ENCODE data around the gene ZNF354B. TPM values are rescaled to one million over a fixed set of nuclear protein-coding genes. Genes with fewer than 3 reads are reported as not detected.

Gene ZNF354B
- total and polyA plus RNA-seq, 3 donors from 2014 or later = 6.5 to 30.8 (median 24.3) TPM

DNA sequence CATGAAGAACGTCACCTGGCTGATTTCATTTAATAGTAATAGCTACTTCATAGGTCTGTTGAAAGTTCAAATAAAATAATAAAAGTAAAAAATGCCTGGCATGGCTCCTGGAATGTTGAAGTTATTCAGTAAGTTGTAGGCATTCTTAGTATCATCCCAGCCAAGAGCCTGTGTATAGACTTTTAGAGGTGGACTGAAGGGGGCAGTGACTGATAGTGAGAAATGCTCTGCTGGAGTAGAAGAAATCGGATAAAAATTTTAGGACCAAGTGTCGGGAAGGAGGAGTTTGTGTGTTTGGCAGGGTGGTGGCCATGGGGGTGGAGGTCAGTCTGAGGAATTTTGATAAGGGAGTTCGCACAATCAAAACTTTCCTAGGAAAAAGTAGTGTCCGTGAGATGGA, 39.5 kb downstream of the ZNF354B start:
- intact Hi-C loops (cut with DNase I; ENCODE audit: low total_unique reads) = no loop called here
- no peaks in the 10 kb centered on the region for H3K4me1 ChIP-seq
- H3K9me3 ChIP-seq = no peaks in the 10 kb centered on the region
- no peaks in the 10 kb centered on the region for H3K36me3 ChIP-seq (ENCODE audit: low read depth, missing control alignments)
- no peaks in the 10 kb centered on the region for H3K27me3 ChIP-seq
- H3K27ac ChIP-seq = no peak overlapping the region
- H3K4me3 ChIP-seq = no peak overlapping the region
- TF ChIP-seq, protein P1, sequence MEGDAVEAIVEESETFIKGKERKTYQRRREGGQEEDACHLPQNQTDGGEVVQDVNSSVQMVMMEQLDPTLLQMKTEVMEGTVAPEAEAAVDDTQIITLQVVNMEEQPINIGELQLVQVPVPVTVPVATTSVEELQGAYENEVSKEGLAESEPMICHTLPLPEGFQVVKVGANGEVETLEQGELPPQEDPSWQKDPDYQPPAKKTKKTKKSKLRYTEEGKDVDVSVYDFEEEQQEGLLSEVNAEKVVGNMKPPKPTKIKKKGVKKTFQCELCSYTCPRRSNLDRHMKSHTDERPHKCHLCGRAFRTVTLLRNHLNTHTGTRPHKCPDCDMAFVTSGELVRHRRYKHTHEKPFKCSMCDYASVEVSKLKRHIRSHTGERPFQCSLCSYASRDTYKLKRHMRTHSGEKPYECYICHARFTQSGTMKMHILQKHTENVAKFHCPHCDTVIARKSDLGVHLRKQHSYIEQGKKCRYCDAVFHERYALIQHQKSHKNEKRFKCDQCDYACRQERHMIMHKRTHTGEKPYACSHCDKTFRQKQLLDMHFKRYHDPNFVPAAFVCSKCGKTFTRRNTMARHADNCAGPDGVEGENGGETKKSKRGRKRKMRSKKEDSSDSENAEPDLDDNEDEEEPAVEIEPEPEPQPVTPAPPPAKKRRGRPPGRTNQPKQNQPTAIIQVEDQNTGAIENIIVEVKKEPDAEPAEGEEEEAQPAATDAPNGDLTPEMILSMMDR (IDR thresholded peaks at IDR 0.05) = no peak
- TF ChIP-seq POLR2A (IDR thresholded peaks at IDR 0.05) = no peak
- 62 to 85% methylated on average over 5 of the region's 5 CpGs for WGBS, 2 donors
- DNase-seq = no peak

DNA sequence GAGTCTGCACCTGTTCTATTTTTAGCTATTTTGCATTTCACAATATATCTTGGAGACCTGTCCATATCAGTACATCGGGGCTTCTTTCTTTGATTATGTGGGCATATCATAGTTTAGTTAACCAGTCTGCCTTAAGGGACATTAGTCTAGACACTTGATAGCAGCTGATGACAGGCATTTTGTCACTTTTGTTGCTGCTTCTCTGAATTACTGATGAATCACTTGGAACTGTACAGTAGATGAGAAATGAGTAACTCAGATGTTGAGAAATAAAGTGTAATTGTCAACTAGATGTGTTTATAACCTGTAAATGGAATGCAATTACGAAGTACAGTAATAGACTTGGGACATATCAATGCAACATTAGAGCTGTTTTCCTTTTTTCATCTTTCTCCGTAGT, 43.1 kb downstream of the ZNF354B start:
- TF ChIP-seq, protein P1 (IDR thresholded peaks at IDR 0.05) = no peak
- TF ChIP-seq POLR2A (IDR thresholded peaks at IDR 0.05) = no peak
- Histone ChIP-seq H3K4me3 (no peak overlapping the region), H3K27ac (no peak overlapping the region), H3K9me3 (no peaks in the 10 kb centered on the region), H3K27me3 (no peaks in the 10 kb centered on the region), H3K36me3 (ENCODE audit: low read depth, missing control alignments) (no peaks in the 10 kb centered on the region), H3K4me1 (no peaks in the 10 kb centered on the region)
- DNase-seq = no peak
- WGBS, 2 donors = 64 to 98% methylated on average over 3 of the region's 3 CpGs
- intact Hi-C loops (cut with DNase I; ENCODE audit: low total_unique reads) = no loop called here

DNA sequence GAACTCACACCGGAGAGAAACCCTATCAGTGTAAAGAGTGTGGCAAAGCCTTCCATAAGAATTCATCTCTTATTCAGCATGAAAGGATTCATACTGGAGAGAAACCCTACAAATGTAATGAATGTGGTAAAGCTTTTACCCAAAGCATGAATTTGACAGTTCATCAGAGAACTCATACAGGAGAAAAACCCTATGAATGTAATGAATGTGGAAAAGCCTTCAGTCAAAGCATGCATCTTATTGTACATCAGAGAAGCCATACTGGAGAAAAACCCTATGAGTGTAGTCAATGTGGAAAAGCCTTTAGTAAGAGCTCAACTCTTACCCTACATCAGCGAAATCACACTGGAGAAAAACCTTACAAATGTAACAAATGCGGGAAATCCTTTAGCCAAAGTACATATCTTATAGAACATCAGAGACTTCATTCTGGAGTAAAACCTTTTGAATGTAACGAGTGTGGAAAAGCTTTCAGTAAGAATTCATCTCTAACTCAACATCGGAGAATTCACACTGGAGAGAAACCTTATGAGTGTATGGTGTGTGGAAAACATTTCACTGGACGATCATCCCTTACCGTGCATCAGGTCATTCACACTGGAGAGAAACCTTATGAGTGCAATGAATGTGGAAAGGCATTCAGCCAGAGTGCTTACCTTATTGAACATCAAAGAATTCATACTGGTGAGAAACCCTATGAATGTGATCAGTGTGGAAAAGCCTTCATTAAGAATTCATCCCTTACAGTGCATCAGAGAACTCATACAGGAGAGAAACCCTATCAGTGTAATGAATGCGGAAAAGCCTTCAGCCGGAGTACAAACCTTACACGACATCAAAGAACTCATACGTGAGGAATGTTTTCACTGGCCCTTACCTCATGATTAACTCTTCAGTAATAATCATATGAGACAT, 72.3 kb downstream of the ZNF354B start:
- H3K4me1 ChIP-seq = no peaks in the 10 kb centered on the region
- H3K27ac ChIP-seq = no peak overlapping the region
- no peaks in the 10 kb centered on the region for H3K36me3 ChIP-seq (ENCODE audit: low read depth, missing control alignments)
- no peak for TF ChIP-seq POLR2A (IDR thresholded peaks at IDR 0.05)
- TF ChIP-seq, protein P1 (IDR thresholded peaks at IDR 0.05) = no peak
- no peak for DNase-seq
- intact Hi-C loops (cut with DNase I; ENCODE audit: low total_unique reads) = no loop called here
- peaks cover 6% of the 10 kb centered on the region for H3K9me3 ChIP-seq
- WGBS, 2 donors = 88 to 97% methylated on average over 11 of the region's 11 CpGs
- H3K4me3 ChIP-seq = no peak overlapping the region
- H3K27me3 ChIP-seq = no peaks in the 10 kb centered on the region

Small RNA genes lying within 50 kb of the gene (small RNA-seq; reads per million reads assigned to genes)
- gene AC126915.2 = 1.6 to 3.1 reads per million in 2 donors
- gene AC126915.3 = 0 reads per million in 2 donors

Other genes starting within 250 kb of the ZNF354B start
- 10 to 100 TPM; 55.1 to 61.7 TPM for gene CLK4, start 232.9 kb upstream of the ZNF354B start, total RNA-seq
- 29.3 TPM for gene CLK4, start 232.9 kb upstream of the ZNF354B start, polyA plus RNA-seq (ENCODE audit: insufficient read depth, low read depth, low replicate concordance)
- gene ZNF354A, start 129.3 kb upstream of the ZNF354B start, total RNA-seq = 10 to 100 TPM; 14.2 to 30.0 TPM
- gene ZNF354A, start 129.3 kb upstream of the ZNF354B start, polyA plus RNA-seq (ENCODE audit: insufficient read depth, low read depth, low replicate concordance) = 10.5 TPM
- gene ZFP2, start 36.0 kb downstream of the ZNF354B start, total RNA-seq = 10 to 100 TPM in 1 of 2 donors, 1 to 10 TPM in 1; 6.8 to 10.4 TPM
- 2.7 TPM for gene ZFP2, start 36.0 kb downstream of the ZNF354B start, polyA plus RNA-seq (ENCODE audit: insufficient read depth, low read depth, low replicate concordance)
- 1 to 10 TPM; 6.8 to 8.9 TPM for gene ZNF454, start 81.2 kb downstream of the ZNF354B start, total RNA-seq
- 4.4 TPM for gene ZNF454, start 81.2 kb downstream of the ZNF354B start, polyA plus RNA-seq (ENCODE audit: insufficient read depth, low read depth, low replicate concordance)
- gene GRM6, start 135.4 kb downstream of the ZNF354B start, total RNA-seq = 1 to 10 TPM in 1 of 2 donors, under 1 TPM in 1; 0.47 to 1.1 TPM
- 0.29 TPM for gene GRM6, start 135.4 kb downstream of the ZNF354B start, polyA plus RNA-seq (ENCODE audit: insufficient read depth, low read depth, low replicate concordance)
- 10 to 100 TPM; 21.8 to 22.8 TPM for gene ZNF879, start 163.9 kb downstream of the ZNF354B start, total RNA-seq
- 8.4 TPM for gene ZNF879, start 163.9 kb downstream of the ZNF354B start, polyA plus RNA-seq (ENCODE audit: insufficient read depth, low read depth, low replicate concordance)
- gene ZNF354C, start 200.4 kb downstream of the ZNF354B start, total RNA-seq = 1 to 10 TPM; 4.6 to 4.8 TPM
- gene ZNF354C, start 200.4 kb downstream of the ZNF354B start, polyA plus RNA-seq (ENCODE audit: insufficient read depth, low read depth, low replicate concordance) = 4.0 TPM

Measured in testis (tissue), 3 donors.